Measurements from ENCODE around the gene CDC23.

The CDC23 gene

DNA sequence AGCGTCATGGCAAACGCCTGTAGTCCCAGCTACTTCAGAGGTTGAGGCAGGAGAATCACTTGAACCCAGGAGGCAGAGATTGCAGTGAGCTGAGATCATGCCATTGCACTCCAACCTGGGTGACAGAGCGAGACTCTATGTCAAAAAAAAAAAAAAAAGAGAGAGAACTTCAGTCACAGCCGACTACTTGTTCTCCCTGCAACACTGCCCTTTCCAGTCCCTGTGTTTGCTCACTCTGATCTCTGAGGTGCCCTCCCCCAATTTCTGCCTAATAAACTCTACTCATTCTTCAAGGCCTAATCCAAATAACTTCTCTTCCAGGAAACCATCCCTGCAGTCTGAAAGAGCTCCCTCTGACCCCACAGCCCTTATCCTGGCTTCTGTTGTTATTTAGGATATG, 33.2 kb upstream of the CDC23 start:
- ChIA-PET POLR2A (no interaction called here), CTCF (interaction anchor here (1.0 to 1.4 kb wide), 3 partner anchors 11 to 22 kb away, joined by 3 read pairs; no protein-coding TSS in a partner anchor)
- no peak for DNase-seq (ENCODE audit: extremely low spot score)
- TF ChIP-seq, protein P1, sequence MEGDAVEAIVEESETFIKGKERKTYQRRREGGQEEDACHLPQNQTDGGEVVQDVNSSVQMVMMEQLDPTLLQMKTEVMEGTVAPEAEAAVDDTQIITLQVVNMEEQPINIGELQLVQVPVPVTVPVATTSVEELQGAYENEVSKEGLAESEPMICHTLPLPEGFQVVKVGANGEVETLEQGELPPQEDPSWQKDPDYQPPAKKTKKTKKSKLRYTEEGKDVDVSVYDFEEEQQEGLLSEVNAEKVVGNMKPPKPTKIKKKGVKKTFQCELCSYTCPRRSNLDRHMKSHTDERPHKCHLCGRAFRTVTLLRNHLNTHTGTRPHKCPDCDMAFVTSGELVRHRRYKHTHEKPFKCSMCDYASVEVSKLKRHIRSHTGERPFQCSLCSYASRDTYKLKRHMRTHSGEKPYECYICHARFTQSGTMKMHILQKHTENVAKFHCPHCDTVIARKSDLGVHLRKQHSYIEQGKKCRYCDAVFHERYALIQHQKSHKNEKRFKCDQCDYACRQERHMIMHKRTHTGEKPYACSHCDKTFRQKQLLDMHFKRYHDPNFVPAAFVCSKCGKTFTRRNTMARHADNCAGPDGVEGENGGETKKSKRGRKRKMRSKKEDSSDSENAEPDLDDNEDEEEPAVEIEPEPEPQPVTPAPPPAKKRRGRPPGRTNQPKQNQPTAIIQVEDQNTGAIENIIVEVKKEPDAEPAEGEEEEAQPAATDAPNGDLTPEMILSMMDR (IDR thresholded peaks at IDR 0.05; ENCODE audit: control extremely low read depth, extremely low read depth, low read depth, missing control alignments), result no peak

DNA sequence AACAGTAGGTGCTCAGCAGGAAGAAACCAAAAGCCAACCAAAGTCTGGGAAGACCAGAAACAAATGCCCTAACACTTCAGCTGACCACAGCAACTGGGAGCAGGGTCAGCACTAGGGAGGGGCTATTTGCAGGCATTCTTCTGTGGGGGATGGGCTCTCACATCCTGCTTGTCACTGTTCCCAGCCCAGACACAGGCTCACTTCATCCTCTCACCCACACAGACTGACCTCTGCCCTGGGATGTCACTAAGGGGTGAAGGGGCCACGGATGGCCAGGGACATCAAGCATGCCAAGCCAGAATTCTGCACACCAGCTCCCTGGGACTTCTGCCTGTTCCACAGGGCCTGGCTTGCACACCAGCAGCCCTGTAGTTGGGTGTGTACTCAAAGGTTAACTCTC, 32.6 kb upstream of the CDC23 start:
- POLR2A ChIA-PET, result no interaction called here
- CTCF ChIA-PET, result no interaction called here
- TF ChIP-seq, protein P1 (IDR thresholded peaks at IDR 0.05; ENCODE audit: control extremely low read depth, extremely low read depth, low read depth, missing control alignments), result no peak
- no peak for DNase-seq (ENCODE audit: extremely low spot score)

DNA sequence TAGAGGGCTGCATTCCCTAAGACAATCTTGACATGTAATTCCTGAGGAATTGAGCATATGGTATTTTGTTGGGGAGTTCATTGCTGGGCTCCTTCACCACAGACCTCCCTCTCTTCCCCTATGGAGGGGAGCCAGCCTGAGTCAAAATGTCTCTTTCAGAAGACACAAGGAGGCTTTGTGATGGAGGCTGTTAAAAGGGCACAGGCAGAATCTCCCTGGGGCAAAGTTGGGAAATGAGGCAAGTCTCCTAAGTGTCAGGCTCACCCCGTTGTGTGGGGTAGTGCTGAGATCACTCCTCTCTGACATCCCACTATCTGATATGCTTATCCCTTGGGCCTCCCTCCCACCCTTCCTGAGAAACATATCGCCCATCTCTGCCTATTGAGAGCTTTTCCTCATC, 30.7 kb upstream of the CDC23 start:
- TF ChIP-seq, protein P1 (IDR thresholded peaks at IDR 0.05; ENCODE audit: control extremely low read depth, extremely low read depth, low read depth, missing control alignments), result no peak
- POLR2A ChIA-PET, result no interaction called here
- CTCF ChIA-PET, result interaction anchor here (0.9 to 8.2 kb wide), 8 partner anchors 9 to 109 kb away, joined by 3 to 61 read pairs (median 4); partner anchors contain the start of gene KDM3B
- DNase-seq (ENCODE audit: extremely low spot score), result no peak

DNA sequence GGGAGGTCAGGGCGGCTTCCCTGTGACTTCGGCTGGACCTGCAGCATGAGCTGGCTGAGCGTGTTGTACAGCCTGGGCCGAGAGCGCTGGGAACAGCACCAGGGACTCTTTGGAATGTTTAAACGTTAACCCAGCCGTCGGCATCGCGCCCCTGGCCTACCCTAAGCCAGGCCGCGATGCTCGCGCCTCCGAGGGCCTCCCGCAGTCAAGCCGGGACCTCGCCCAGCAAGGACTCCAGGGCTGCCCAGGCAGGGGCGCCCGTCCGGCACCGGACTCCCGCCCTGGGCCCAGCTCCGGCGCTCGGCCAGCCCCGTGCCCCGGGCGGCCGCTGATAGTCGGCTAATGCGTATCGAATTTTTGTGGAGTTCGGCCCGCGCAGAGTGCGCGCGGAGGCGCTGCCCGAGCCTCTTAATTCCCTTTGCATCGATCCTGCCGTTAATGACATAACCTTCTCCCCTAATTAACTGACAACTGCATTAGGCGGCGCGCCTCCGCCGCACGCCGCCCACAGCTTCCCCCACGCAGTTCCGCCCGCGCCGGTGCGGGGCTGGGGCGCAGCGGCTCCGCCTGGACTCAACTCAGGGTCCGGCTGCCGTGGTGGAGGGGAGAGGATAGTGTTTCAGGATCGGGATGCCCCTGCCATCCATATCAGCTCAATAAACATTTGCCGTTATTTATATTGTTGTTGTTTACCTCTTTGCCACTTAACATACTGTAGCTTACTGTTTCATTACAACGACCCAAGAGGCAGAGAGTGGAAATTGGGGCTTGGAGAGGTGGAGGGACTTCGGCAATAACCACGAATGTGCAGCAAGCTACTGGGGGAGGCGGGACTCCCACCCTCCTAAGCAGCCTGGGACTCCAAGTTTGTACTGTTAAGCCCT, 28.8 kb upstream of the CDC23 start:
- POLR2A ChIA-PET, result no interaction called here
- TF ChIP-seq, protein P1 (IDR thresholded peaks at IDR 0.05; ENCODE audit: control extremely low read depth, extremely low read depth, low read depth, missing control alignments), result no peak
- CTCF ChIA-PET, result interaction anchor here (0.9 to 8.2 kb wide), 5 partner anchors 10 to 582 kb away, joined by 3 to 61 read pairs (median 9); partner anchors contain the start of gene KDM3B
- DNase-seq (ENCODE audit: extremely low spot score), result peak; percentile 37

DNA sequence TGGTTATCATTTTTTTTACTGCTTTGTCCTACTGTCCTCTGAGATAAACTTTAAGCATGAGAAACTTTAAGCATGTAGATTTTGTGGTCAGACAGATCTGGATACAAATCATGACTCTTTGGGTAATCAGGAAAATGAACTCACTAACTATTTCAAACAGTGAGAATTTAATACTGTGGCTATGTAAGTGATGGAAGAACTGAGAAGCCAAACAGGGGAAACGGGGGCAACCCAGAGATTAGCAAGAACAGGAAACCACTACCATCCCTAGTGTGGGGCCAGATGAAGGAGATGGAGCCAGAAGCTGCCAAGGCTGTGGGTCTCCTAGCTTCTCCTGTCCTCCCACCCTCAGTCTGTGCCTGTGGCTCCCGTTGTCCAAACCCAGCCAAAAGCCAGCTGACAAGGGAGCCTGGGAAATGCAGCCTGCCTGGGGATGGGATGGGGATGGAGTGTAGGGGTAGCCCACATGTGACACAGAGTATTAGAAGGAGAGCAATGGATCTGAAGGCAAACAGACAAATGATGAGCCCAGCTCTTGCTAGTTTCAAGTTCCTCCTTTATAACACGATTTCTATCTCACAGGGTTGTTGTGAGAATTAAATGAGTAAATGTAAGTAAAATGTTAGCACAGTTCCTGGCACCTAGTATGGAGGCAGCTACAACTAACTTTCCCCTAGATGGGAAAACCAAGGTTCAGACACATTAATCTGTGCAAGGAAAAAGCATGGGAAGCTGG, 27.7 kb upstream of the CDC23 start:
- CTCF ChIA-PET, result interaction anchor here (1.2 to 8.2 kb wide), 6 partner anchors 9 to 111 kb away, joined by 3 to 61 read pairs (median 4); no protein-coding TSS in a partner anchor
- no peak for DNase-seq (ENCODE audit: extremely low spot score)
- POLR2A ChIA-PET, result no interaction called here

DNA sequence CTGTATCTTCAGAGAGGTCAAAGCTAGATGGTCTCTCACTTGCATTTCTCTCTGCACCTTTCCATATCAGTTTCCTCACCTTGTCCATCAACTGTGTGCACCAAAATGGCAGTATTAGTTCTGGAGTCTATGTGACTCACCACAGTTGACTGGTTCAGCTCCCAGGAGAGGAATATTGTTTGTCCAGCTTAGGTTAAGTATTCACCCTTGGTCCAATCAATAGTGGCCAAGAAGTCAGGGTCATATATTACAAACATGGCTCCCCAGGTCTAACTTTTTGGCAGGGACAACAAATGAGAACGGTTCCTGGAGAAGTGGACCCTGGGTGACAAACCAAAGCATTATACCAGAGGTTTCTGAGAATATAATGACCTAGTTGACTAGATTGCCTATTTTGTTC, 24.9 kb upstream of the CDC23 start:
- ChIA-PET POLR2A (no interaction called here), CTCF (interaction anchor here (1.1 to 8.2 kb wide), 2 partner anchors 17 to 23 kb away, joined by 3 to 61 read pairs; no protein-coding TSS in a partner anchor)
- no peak for DNase-seq (ENCODE audit: extremely low spot score)
- TF ChIP-seq, protein P1 (IDR thresholded peaks at IDR 0.05; ENCODE audit: control extremely low read depth, extremely low read depth, low read depth, missing control alignments), result no peak

More for the DNA sequence above, 27.7 kb upstream of the CDC23 start:
- TF ChIP-seq, protein P1 (IDR thresholded peaks at IDR 0.05; ENCODE audit: control extremely low read depth, extremely low read depth, low read depth, missing control alignments), result no peak
